Heart right ventricle (tissue), 16 donors: Measurements from ENCODE around the gene CAPN10. TPM values are rescaled to one million over a fixed set of nuclear protein-coding genes. Genes with fewer than 3 reads are reported as not detected.
A peak's percentile ranks its signal among the peaks of the same experiment; 100 is the strongest.

Experiments
- ATAC-seq, 8 donors: fragments of 200-7000 bp; cut with Tn5 transposase; one replicate each; pipeline ENCODE4 v1.9.1; 2020; ENCODE audit warnings: mild to moderate bottlenecking in 8 of 8, moderate library complexity in 8 of 8, moderate number of reproducible peaks in 1 of 8
- DNase-seq, 2 donors: peaks; one replicate each; pipeline ENCODE4 v3.0.0-alpha.2; 2020
- H3K27ac ChIP-seq, 10 donors: fragments of 200-600 bp; sonication (generic) in 2 of 10; one replicate each; pipeline versions ENCODE4 v1.5.0 to v1.8.0; 2020 to 2022; ENCODE audit warnings: mild to moderate bottlenecking in 3 of 10
- H3K27me3 ChIP-seq, 7 donors: fragments of 200-600 bp; one replicate each; pipeline ENCODE4 v1.8.0; 2021 to 2022; ENCODE audit warnings: mild to moderate bottlenecking in 2 of 7
- H3K36me3 ChIP-seq, 9 donors: fragments of 200-600 bp; sonication (generic) in 1 of 9; one replicate each; pipeline versions ENCODE4 v1.5.0 to v1.8.0; 2020 to 2022; ENCODE audit warnings: mild to moderate bottlenecking in 2 of 9
- H3K4me1 ChIP-seq, 9 donors: fragments of 200-600 bp; sonication (generic) in 1 of 9; one replicate each; pipeline versions ENCODE4 v1.5.0 to v1.8.0; 2020 to 2022; ENCODE audit warnings: mild to moderate bottlenecking in 4 of 9
- H3K4me3 ChIP-seq, 10 donors: fragments of 200-600 bp; sonication (generic) in 2 of 10; one replicate each; pipeline versions ENCODE4 v1.5.0 to v1.8.0; 2020 to 2022; ENCODE audit warnings: mild to moderate bottlenecking in 7 of 10, moderate library complexity in 2 of 10
- H3K9me3 ChIP-seq, 11 donors: fragments of 200-600 bp in 10 of 11; sonication (generic) in 2 of 11; one replicate each; pipeline versions ENCODE4 v1.5.0 to v1.8.0; 2013 to 2022; ENCODE audit warnings: mild to moderate bottlenecking in 2 of 11, control low read depth in 1 of 11, moderate library complexity in 1 of 11
- CTCF ChIP-seq, 9 donors: fragments of 200-600 bp; sonication (generic) in 2 of 9; IDR thresholded peaks; one replicate each; pipeline versions ENCODE4 v1.5.0 to v1.8.0; 2021 to 2022; ENCODE audit warnings: antibody characterized with exemption in 9 of 9, mild to moderate bottlenecking in 5 of 9, moderate library complexity in 1 of 9
- WGBS, 2 donors: extraction: QIAGEN DNeasy Blood & Tissue Kit; methylation state at CpG; one replicate each; pipeline ENCODE4 v1.1.7; 2013; ENCODE audit warnings: inconsistent platforms in 1 of 2; 5-methylcytosine and 5-hydroxymethylcytosine counted together
- intact Hi-C, 10 donors: fragments of 100-400 bp; cut with DNase I; formaldehyde crosslinking; loops; one replicate each; pipeline versions ENCODE4 v1.11.1 to v1.14.2; 2022
- polyA plus RNA-seq, 2 donors: library from polyadenylated mRNA; stranded (reverse); fragments of 200-250 nt; gene quantifications; one replicate each; pipeline ENCODE4 v1.2.3, GENCODE V29; 2013
- total RNA-seq, 10 donors: library from RNA; stranded (reverse); fragmentation: NEBNext Ultra II Directional in 3 of 10; extraction: Animal tissue kit (Norgen Biotek cat#: 25700) in 3 of 10; gene quantifications; one replicate each; pipeline versions ENCODE4 v1.2.1 to v1.2.4, GENCODE V29; 2021 to 2023
- donor health status: Arrhythmogenic right ventricular cardiomyopathy.
- donor health status: ischemic (EF 13 %, LVEDD 7.1; RV severe dilation, severe dysfunction).
- donor health status: healthy with polysubstance abuse.
- donor health status: DM: no; HTN: yes; CAD: no.
- donor health status: DM: no; HTN: no; CAD: no.
- donor health status: ischemic (EF 25% LVEDD 6.9; RV normal size, moderate dysfunction).
- donor health status: ischemic (EF 25% LVEDD 5.7; RV mildly dilated, moderate dysfunction).
- donor health status: healthy.
- donor health status: DM: yes; HTN: yes; CAD: no.
- donor health status: Ischemic cardiomyopathy.
- donor health status: ischemic (EF 35%, LVEDD 5.7; RV mildly dilated, moderate dysfunction).
- donor health status: nonischemic (EF 11% LVEDD 7.7; RV severe dilation, severe dysfunction).
- donor health status: DM: yes; HTN: yes; CAD: no.
- donor health status: PGD.
- donor health status: ischemic (EF 29% LVEDD 5.4; RV normal size, mild dysfunction).
- donor health status: nonischemic (EF 23%, LVEDD 6.1; RV moderate dilation, normal function).

Gene CAPN10
- total and polyA plus RNA-seq, 12 donors: 16.8 to 89.5 (median 21.0) TPM

GRCh38 chr2:240555541-240556250 is 30.8 kb upstream of the CAPN10 start:
- H3K4me3 ChIP-seq: no peak overlapping the region
- ATAC-seq (no peak), DNase-seq (no peak)
- peaks cover 0 to 7% (median 0%) of the 10 kb centered on the region in 11 donors for H3K9me3 ChIP-seq
- H3K27me3 ChIP-seq: no peaks in the 10 kb centered on the region
- peaks cover 0 to 38% (median 3%) of the 10 kb centered on the region in 9 donors for H3K36me3 ChIP-seq
- WGBS, 2 donors: 96 to 97% methylated on average over 16 of the region's 16 CpGs
- no peak overlapping the region for H3K27ac ChIP-seq
- intact Hi-C loops: no loop called here
- no peak for TF ChIP-seq CTCF (IDR thresholded peaks at IDR 0.05)
- peaks cover 5 to 48% (median 30%) of the 10 kb centered on the region in 9 donors for H3K4me1 ChIP-seq

- intact Hi-C loops: no loop called here
- ATAC-seq (no peak), DNase-seq (peak in 1 of 2 donors; percentile 25)
- no peaks in the 10 kb centered on the region for H3K27me3 ChIP-seq
- H3K4me3 ChIP-seq: peak overlapping the region in 2 of 10 donors; percentile 52 to 56
- 68 to 72% methylated on average over 9 of the region's 9 CpGs for WGBS, 2 donors
- no peaks in the 10 kb centered on the region for H3K9me3 ChIP-seq
- H3K4me1 ChIP-seq: peaks cover 6 to 53% (median 35%) of the 10 kb centered on the region in 9 donors
- peak in 6 of 9 donors; percentile 17 to 54 (median 34) for TF ChIP-seq CTCF (IDR thresholded peaks at IDR 0.05)
- H3K27ac ChIP-seq: no peak overlapping the region
- peaks cover 0 to 29% (median 1%) of the 10 kb centered on the region in 9 donors for H3K36me3 ChIP-seq
Observed at GRCh38 chr2:240556553-240557100, 29.9 kb upstream of the CAPN10 start.

GRCh38 chr2:240557101-240557751 is 29.3 kb upstream of the CAPN10 start:
- ATAC-seq: no peak
- WGBS, 2 donors: 29 to 32% methylated on average over 40 to 51 of the region's 51 CpGs
- peak overlapping the region; percentile 29 to 59 (median 52) for H3K4me3 ChIP-seq
- intact Hi-C loops: no loop called here
- DNase-seq: peak in 1 of 2 donors; percentile 18
- no peaks in the 10 kb centered on the region for H3K9me3 ChIP-seq
- no peak overlapping the region for H3K27ac ChIP-seq
- H3K36me3 ChIP-seq: peaks cover 0 to 23% (median 0%) of the 10 kb centered on the region in 9 donors
- H3K27me3 ChIP-seq: no peaks in the 10 kb centered on the region
- H3K4me1 ChIP-seq: peaks cover 9 to 59% (median 41%) of the 10 kb centered on the region in 9 donors
- no peak for TF ChIP-seq CTCF (IDR thresholded peaks at IDR 0.05)

- H3K27me3 ChIP-seq: no peaks in the 10 kb centered on the region
- no peak within 1 kb of the TSS for H3K27ac ChIP-seq
- intact Hi-C loops: no loop called here
- WGBS, 2 donors: 5 to 6% methylated on average over 24 to 47 of the region's 47 CpGs
- peak; percentile 56 to 76 for DNase-seq
- peak in 4 of 8 donors; percentile 14 to 40 (median 28) for ATAC-seq
- no peaks in the 10 kb centered on the region for H3K9me3 ChIP-seq
- peaks cover 9 to 64% (median 45%) of the 10 kb centered on the region in 9 donors for H3K4me1 ChIP-seq
- TF ChIP-seq CTCF (IDR thresholded peaks at IDR 0.05): no peak
- peak within 1 kb of the TSS; percentile 29 to 59 (median 52) for H3K4me3 ChIP-seq
- peaks cover 0 to 17% (median 0%) of the 10 kb centered on the region in 9 donors for H3K36me3 ChIP-seq
Observed at GRCh38 chr2:240557808-240558207, 28.7 kb upstream of the CAPN10 start, which contains the start of gene ANKMY1. TSS of gene ANKMY1 (minus strand) at chr2:240557988. CDS start at chr2:240557335, 653 bp downstream.
